ENCODE data around the gene AFF4. TPM values are rescaled to one million over a fixed set of nuclear protein-coding genes. Genes with fewer than 3 reads are reported as not detected.

Gene AFF4, protein sequence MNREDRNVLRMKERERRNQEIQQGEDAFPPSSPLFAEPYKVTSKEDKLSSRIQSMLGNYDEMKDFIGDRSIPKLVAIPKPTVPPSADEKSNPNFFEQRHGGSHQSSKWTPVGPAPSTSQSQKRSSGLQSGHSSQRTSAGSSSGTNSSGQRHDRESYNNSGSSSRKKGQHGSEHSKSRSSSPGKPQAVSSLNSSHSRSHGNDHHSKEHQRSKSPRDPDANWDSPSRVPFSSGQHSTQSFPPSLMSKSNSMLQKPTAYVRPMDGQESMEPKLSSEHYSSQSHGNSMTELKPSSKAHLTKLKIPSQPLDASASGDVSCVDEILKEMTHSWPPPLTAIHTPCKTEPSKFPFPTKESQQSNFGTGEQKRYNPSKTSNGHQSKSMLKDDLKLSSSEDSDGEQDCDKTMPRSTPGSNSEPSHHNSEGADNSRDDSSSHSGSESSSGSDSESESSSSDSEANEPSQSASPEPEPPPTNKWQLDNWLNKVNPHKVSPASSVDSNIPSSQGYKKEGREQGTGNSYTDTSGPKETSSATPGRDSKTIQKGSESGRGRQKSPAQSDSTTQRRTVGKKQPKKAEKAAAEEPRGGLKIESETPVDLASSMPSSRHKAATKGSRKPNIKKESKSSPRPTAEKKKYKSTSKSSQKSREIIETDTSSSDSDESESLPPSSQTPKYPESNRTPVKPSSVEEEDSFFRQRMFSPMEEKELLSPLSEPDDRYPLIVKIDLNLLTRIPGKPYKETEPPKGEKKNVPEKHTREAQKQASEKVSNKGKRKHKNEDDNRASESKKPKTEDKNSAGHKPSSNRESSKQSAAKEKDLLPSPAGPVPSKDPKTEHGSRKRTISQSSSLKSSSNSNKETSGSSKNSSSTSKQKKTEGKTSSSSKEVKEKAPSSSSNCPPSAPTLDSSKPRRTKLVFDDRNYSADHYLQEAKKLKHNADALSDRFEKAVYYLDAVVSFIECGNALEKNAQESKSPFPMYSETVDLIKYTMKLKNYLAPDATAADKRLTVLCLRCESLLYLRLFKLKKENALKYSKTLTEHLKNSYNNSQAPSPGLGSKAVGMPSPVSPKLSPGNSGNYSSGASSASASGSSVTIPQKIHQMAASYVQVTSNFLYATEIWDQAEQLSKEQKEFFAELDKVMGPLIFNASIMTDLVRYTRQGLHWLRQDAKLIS
- 12.9 and 30.7 TPM in 2 replicates for total RNA-seq (ENCODE audit: low replicate concordance)

DNA sequence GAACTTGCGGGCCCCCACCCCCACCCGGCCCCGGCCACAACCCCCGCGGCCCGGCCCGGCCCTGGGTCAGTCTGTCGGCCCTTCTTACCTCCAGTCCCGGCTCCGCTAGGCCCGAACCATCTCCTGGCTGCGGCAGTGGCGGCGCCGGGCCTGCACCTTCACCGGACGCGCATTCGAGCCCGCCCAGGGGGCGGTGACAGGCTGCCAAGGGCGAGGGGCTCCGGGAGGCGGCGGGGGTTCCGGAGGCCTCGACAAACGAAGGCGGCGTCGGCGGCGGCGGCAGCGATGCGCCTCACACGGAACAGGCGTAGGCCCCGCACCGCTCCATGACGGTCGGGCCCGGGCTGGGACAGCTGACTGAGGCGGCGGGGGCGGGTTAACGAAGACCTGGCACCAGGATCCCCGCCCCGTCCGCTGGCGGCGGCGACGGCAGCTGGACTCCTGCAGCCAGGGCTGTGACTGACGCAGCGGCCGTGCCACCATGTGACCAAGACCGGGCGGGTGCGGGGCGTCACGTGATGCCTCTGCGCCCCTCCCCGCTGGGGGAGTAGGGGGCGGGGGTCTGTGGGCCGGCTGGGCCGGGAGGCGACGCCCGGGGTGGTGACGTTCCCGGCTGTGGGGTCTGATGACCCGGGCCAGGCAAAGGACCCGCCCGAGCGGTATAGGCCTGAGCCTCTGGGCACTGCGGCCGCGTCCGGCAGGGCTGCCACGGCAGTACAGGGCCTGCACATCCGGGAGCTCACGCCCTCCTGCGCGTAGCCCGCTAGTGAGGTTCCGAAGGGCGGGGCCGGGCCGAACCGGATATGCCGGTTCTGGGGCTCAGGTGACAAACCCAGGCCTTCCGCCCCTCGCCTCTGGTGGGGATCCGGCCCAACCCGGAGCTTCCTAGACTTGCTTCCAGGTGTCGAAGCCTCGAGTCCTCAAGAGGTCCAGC, at the start of gene AFF4:
TSS of gene AFF4 (minus strand) at position 464 of the 934 bp plus-strand sequence. CDS start 26,445 bp downstream, outside the sequence.

DNA sequence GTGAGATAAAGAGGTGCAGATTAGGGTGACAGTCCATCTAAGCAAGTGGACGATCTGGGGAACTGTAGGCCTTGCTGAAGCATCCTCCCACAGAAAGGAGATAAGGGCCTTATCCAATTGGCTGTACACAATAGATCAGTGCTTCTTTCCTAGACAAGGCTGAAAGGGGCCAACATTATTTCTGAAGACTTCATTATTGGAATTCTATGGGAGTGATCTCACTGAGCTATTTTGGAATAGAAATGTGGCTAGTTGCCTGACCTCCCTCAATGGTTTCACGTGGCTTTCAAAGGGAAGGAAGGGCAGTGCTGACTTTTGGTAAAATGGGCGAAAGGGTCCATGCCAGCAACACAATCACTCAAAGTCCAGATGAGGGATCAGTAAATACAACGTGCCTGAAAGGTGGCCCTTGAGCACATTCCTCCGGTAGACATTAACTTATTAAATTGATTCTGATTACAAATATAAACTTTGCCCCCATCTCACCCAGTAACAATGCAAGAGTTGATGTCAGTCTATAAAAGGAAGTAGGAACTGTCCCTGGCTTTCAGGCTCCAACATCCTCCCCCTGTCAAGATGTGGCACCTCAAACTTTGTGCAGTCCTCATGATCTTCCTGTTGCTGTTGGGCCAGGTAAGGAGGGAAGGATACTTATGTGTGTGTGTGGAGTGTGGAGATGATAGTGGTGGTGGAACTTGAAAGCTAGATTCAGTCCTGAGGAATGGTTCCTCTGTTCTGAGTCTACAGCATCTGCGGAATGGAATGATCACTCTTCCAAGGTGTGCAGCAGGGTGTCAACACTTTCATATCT, 90.1 kb downstream of the AFF4 start, which contains the start of gene LEAP2:
TSS of gene LEAP2 (plus strand) at position 550 of the 811 bp plus-strand sequence. CDS start at position 577, 27 bp downstream.

DNA sequence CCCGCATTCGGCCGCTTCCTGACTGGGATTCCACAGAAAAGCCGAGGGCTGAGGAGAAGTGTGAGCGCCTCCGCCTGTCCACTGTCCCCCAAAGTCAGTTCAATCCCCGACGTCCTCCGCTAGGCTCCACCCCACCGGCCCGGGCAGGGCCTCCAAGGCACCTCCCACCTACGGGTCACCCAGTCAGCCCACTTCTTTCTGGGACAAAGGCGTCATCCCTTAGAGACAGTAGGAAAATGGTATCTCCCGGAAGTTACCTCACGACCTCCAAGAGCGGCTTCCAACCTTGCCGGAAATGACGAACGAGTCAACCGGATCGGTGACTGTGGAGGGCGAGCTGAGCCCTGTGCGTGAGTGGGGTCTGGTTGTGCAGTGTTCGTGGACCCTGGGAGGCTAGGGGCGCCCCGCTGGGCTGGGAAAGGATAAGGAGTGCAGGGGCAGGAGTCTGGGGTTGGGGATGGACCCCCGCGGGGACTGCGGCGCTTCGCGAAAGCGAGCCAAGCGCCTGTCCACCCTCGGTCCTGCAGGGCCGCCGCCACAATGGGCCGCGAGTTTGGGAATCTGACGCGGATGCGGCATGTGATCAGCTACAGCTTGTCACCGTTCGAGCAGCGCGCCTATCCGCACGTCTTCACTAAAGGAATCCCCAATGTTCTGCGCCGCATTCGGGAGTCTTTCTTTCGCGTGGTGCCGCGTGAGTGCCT, 96.9 kb downstream of the AFF4 start, which contains the start of the genes GDF9 and UQCRQ:
TSS of gene GDF9 (minus strand) at position 128 of the 704 bp plus-strand sequence. CDS start 1,936 bp downstream, outside the sequence.
TSS of gene UQCRQ (plus strand) at position 301 of the 704 bp plus-strand sequence. CDS start at position 541, 240 bp downstream.

DNA sequence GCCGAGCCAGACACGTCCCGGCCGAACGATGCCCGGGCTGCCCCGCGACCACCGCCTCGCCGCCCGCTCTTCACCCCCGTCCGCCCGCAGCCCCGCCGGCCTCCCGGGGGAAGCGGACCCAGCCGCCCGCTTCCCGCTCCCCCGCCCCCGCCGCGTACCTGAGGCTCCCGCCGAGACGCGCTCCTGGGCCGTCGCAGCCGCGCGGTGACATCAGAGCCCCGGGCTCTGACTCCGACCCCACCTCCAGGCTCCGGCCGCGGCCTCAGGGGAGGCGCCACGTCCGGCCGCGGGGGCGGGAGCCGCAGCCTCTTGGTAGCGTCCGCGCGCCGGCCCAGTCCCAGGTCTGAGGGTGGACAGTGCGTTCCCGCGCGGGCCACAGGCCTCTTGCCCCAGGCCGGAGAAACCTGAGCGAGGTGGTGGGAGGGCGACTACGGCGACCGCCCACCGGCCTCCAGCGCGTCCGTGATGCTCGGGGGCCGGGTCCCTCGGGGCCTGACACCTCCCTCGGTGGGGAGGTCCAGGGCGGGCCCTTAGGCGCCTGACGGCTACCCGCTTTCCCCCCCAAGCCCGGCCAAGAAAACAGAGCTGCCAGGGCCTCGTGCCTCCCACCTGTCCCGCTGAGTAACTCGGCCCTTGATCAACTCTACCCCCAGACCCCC, 132.9 kb downstream of the AFF4 start, which contains the start of gene SHROOM1:
TSS of gene SHROOM1 (minus strand) at position 212 of the 659 bp plus-strand sequence. CDS start 4,507 bp downstream, outside the sequence.

Other genes with a start within 250 kb of the AFF4 start
- gene KIF3A, start 226.1 kb downstream of the AFF4 start, total RNA-seq (ENCODE audit: low replicate concordance) = 7.4 and 9.9 TPM in 2 replicates
- gene CCNI2, start 216.2 kb downstream of the AFF4 start, total RNA-seq (ENCODE audit: low replicate concordance) = not detected in 2 replicates
- 53.3 and 114 TPM in 2 replicates for gene SEPTIN8, start 186.4 kb downstream of the AFF4 start, total RNA-seq (ENCODE audit: low replicate concordance)
- gene SOWAHA, start 150.3 kb downstream of the AFF4 start, total RNA-seq (ENCODE audit: low replicate concordance) = not detected in 2 replicates
- 1.1 and 3.2 TPM in 2 replicates for gene SHROOM1, start 133.0 kb downstream of the AFF4 start, total RNA-seq (ENCODE audit: low replicate concordance)
- gene GDF9, start 97.2 kb downstream of the AFF4 start, total RNA-seq (ENCODE audit: low replicate concordance) = under 0.01 and 0.47 TPM in 2 replicates
- gene UQCRQ, start 97.0 kb downstream of the AFF4 start, total RNA-seq (ENCODE audit: low replicate concordance) = 135 and 151 TPM in 2 replicates
- 0.08 TPM in 1 of 2 replicates, not detected in the other for gene LEAP2, start 90.0 kb downstream of the AFF4 start, total RNA-seq (ENCODE audit: low replicate concordance)
- 7.8 and 9.8 TPM in 2 replicates for gene ZCCHC10, start 62.9 kb upstream of the AFF4 start, total RNA-seq (ENCODE audit: low replicate concordance)
- gene HSPA4, start 88.4 kb upstream of the AFF4 start, total RNA-seq (ENCODE audit: low replicate concordance) = 75.9 and 98.7 TPM in 2 replicates

Measured in smooth muscle cell of the coronary artery (primary cell).